AG20443 (cell line): ENCODE results near the gene ACTN4.

Experiments used
- DNase-seq: peaks from one replicate; pipeline ENCODE4 v3.0.0; 2012; ENCODE audit warnings: low spot score, mixed read lengths

Gene ACTN4

GRCh38 chr19:38723990-38724854 lies 76.8 kb downstream of the ACTN4 start:
- no peak for DNase-seq

GRCh38 chr19:38725469-38726283 lies 78.2 kb downstream of the ACTN4 start:
- no peak for DNase-seq

- DNase-seq: no peak
Measured at GRCh38 chr19:38726284-38726673, 78.8 kb downstream of the ACTN4 start.

- DNase-seq: no peak
Measured at GRCh38 chr19:38726761-38727301, 79.4 kb downstream of the ACTN4 start.

GRCh38 chr19:38727306-38727867 lies 79.9 kb downstream of the ACTN4 start:
- no peak for DNase-seq

GRCh38 chr19:38727868-38728660 lies 80.6 kb downstream of the ACTN4 start:
- DNase-seq: no peak

- DNase-seq: no peak
Measured at GRCh38 chr19:38728752-38729541, 81.5 kb downstream of the ACTN4 start.

GRCh38 chr19:38729653-38730469 lies 82.4 kb downstream of the ACTN4 start:
- peak; percentile 67 for DNase-seq

- DNase-seq: no peak
Measured at GRCh38 chr19:38730470-38730730, 83.0 kb downstream of the ACTN4 start.

- DNase-seq: no peak
Measured at GRCh38 chr19:38730731-38731589, 83.5 kb downstream of the ACTN4 start.

- DNase-seq: no peak
Measured at GRCh38 chr19:38731654-38732301, 84.3 kb downstream of the ACTN4 start.

GRCh38 chr19:38733241-38733492 lies 85.7 kb downstream of the ACTN4 start:
- DNase-seq: no peak

GRCh38 chr19:38733493-38734175 lies 86.2 kb downstream of the ACTN4 start:
- DNase-seq: no peak

GRCh38 chr19:38734176-38734425 lies 86.7 kb downstream of the ACTN4 start:
- DNase-seq: no peak

- DNase-seq: peak; percentile 46
Measured at GRCh38 chr19:38734426-38735256, 87.2 kb downstream of the ACTN4 start.

- no peak for DNase-seq
Measured at GRCh38 chr19:38735257-38735686, 87.8 kb downstream of the ACTN4 start.

- DNase-seq: peak; percentile 51
Measured at GRCh38 chr19:38736036-38736412, 88.6 kb downstream of the ACTN4 start.
